Panc1 (cell line): ENCODE results near the gene PPP1R9A.

Experiments used
- CTCF ChIP-seq: fragments of 450-650 bp; IDR thresholded peaks from 2 replicates; pipeline ENCODE4 v1.5.1; 2017; ENCODE audit warnings: mild to moderate bottlenecking
- POLR2AphosphoS5 ChIP-seq: IDR thresholded peaks from 2 replicates; pipeline ENCODE4 v1.6.1; 2012; ENCODE audit warnings: mild to moderate bottlenecking, low read depth, low read length, moderate library complexity
- REST ChIP-seq, 2 experiments: IDR thresholded peaks; 2 replicates each; pipeline ENCODE4 v1.6.1; 2011 to 2012; ENCODE audit warnings: low read depth in 2 of 2, control low read depth in 1 of 2, low read length in 1 of 2, mild to moderate bottlenecking in 1 of 2, moderate library complexity in 1 of 2; ENCODE audit not compliant: insufficient read depth in 1 of 2

- no peak for TF ChIP-seq CTCF
- TF ChIP-seq POLR2AphosphoS5: no peak
- TF ChIP-seq REST (IDR thresholded peaks at IDR 0.05; ENCODE audit: insufficient read depth in 1 of 2, low read depth in 2 of 2, low read length in 1 of 2): no peak
These were observed 1.2 kb downstream of the PPP1R9A start for GRCh38 chr7:94908323-94909178.
